Left ventricle myocardium inferior (tissue), 1 donor: ENCODE measurements around the gene GRK6. TPM values are rescaled to one million over a fixed set of nuclear protein-coding genes. Genes with fewer than 3 reads are reported as not detected.

ENCODE experiments used
- DNase-seq: peaks from one replicate; pipeline ENCODE4 v3.0.0-alpha.2; 2020
- H3K27ac ChIP-seq: fragments of 200-600 bp; replicated peaks from 2 replicates; pipeline ENCODE4 v1.8.0; 2021
- H3K27me3 ChIP-seq: fragments of 200-600 bp; 2 replicates; pipeline ENCODE4 v1.8.0; 2021; ENCODE audit warnings: low read depth
- H3K36me3 ChIP-seq: fragments of 200-600 bp; 2 replicates; pipeline ENCODE4 v1.8.0; 2021
- H3K4me1 ChIP-seq: fragments of 200-600 bp; 2 replicates; pipeline ENCODE4 v1.8.0; 2021
- H3K4me3 ChIP-seq: fragments of 200-600 bp; 2 replicates; pipeline ENCODE4 v1.8.0; 2021; ENCODE audit warnings: mild to moderate bottlenecking, moderate library complexity
- H3K9me3 ChIP-seq: fragments of 200-600 bp; replicated peaks from 2 replicates; pipeline ENCODE4 v1.8.0; 2021
- CTCF ChIP-seq: fragments of 200-600 bp; IDR thresholded peaks from 2 replicates; pipeline ENCODE4 v1.8.0; 2021; ENCODE audit warnings: antibody characterized with exemption, mild to moderate bottlenecking, borderline replicate concordance
- intact Hi-C: fragments of 100-400 bp; cut with micrococcal nuclease; formaldehyde crosslinking; loops from one replicate; pipeline ENCODE4 v1.11.0; 2022
- total RNA-seq: library from RNA; stranded (reverse); fragmentation: NEBNext Ultra II Directional; extraction: Animal tissue kit (Norgen Biotek cat#: 25700); gene quantifications from one replicate; pipeline ENCODE4 v1.2.1, GENCODE V29; 2021
- donor health status: DM: no; HTN: yes; CAD: no; lungs with severe emphysema.

Gene GRK6
- total RNA-seq, 1 donor from 2014 or later = 15.6 TPM

GRCh38 chr5:177435847-177436536 lies 9.5 kb downstream of the GRK6 start:
- no peak for DNase-seq
- no peaks in the 10 kb centered on the region for H3K9me3 ChIP-seq
- no peak overlapping the region for H3K27ac ChIP-seq
- H3K27me3 ChIP-seq = no peaks in the 10 kb centered on the region
- intact Hi-C loops = no loop called here
- peaks cover 72% of the 10 kb centered on the region for H3K36me3 ChIP-seq
- no peak for TF ChIP-seq CTCF
- H3K4me3 ChIP-seq = no peak overlapping the region
- H3K4me1 ChIP-seq = peaks cover 21% of the 10 kb centered on the region

- H3K4me3 ChIP-seq = no peak overlapping the region
- no peak for TF ChIP-seq CTCF
- H3K4me1 ChIP-seq = peaks cover 5% of the 10 kb centered on the region
- DNase-seq = no peak
- intact Hi-C loops = no loop called here
- H3K9me3 ChIP-seq = no peaks in the 10 kb centered on the region
- H3K27me3 ChIP-seq = no peaks in the 10 kb centered on the region
- H3K27ac ChIP-seq = no peak overlapping the region
- H3K36me3 ChIP-seq = peaks cover 80% of the 10 kb centered on the region
Observed at GRCh38 chr5:177437623-177438022, 11.1 kb downstream of the GRK6 start.

GRCh38 chr5:177438468-177438867 lies 12.0 kb downstream of the GRK6 start:
- TF ChIP-seq CTCF = no peak
- Histone ChIP-seq H3K27ac (no peak overlapping the region), H3K36me3 (peaks cover 71% of the 10 kb centered on the region), H3K9me3 (no peaks in the 10 kb centered on the region), H3K4me1 (no peaks in the 10 kb centered on the region), H3K4me3 (no peak overlapping the region), H3K27me3 (no peaks in the 10 kb centered on the region)
- intact Hi-C loops = no loop called here
- DNase-seq = no peak

GRCh38 chr5:177439518-177440053 lies 13.1 kb downstream of the GRK6 start:
- Histone ChIP-seq H3K4me1 (no peaks in the 10 kb centered on the region), H3K27ac (no peak overlapping the region), H3K4me3 (no peak overlapping the region), H3K9me3 (no peaks in the 10 kb centered on the region), H3K27me3 (no peaks in the 10 kb centered on the region), H3K36me3 (peaks cover 60% of the 10 kb centered on the region)
- no peak for TF ChIP-seq CTCF
- intact Hi-C loops = no loop called here
- DNase-seq = no peak

DNA sequence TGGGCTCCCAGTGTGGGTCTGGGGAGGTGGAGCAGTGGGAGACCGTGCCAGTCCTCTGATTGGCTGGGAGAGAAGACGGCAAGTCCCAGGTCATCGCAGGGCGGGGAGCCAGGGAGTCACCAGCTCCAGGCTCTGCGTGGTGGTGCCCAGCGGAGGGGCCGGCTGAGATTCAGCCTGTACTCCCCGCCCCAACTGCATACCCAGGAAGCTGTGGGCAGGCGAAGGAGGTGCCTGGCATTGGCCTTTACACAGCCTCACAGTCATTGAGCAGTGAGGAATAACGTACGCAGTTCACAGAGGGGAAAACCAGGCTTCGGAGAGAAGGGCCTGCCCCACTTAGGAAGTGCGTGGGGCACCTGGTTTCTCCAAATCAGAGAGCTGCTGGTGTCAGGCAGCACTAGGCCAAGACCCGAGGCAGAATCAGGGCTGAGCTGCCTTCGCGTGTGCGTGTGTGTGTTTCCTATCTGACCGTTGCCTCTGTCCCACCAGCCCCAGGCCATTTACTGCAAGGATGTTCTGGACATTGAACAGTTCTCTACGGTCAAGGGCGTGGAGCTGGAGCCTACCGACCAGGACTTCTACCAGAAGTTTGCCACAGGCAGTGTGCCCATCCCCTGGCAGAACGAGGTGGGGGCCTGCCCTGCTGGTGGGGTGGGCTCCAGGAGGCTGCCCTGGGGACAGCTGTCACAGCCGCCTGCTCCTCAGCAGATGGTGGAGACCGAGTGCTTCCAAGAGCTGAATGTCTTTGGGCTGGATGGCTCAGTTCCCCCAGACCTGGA lies 13.9 kb downstream of the GRK6 start:
- Histone ChIP-seq H3K4me1 (no peaks in the 10 kb centered on the region), H3K27me3 (no peaks in the 10 kb centered on the region), H3K36me3 (peaks cover 52% of the 10 kb centered on the region), H3K9me3 (no peaks in the 10 kb centered on the region), H3K4me3 (no peak overlapping the region), H3K27ac (no peak overlapping the region)
- TF ChIP-seq CTCF = no peak
- DNase-seq = no peak
- intact Hi-C loops = no loop called here
